Measurements from ENCODE around the gene PRR33.

The PRR33 gene

GRCh38 chr11:1838426-1839144, 53.1 kb downstream of the PRR33 start, which contains the start of gene TNNI2:
TSS of gene TNNI2 (plus strand) at chr11:1838981. CDS start at chr11:1839697, 716 bp downstream.
- no peak for DNase-seq (ENCODE audit: low read depth in 3 of 3, low spot score in 1 of 3)
